GM10248 (cell line): ENCODE data around the gene SORBS2.

Source experiments
- CTCF ChIA-PET: fragments of 300-600 bp; sonication (Branson Sonifier 250); formaldehyde crosslinking; extraction: SDS; loops from one replicate; lab custom pipeline; 2021; ENCODE audit warnings: antibody characterized with exemption; lab: Yijun Ruan, JAX
- POLR2A ChIA-PET: fragments of 350-650 bp; sonication (Branson Sonifier 250); formaldehyde crosslinking; extraction: SDS; loops from one replicate; lab custom pipeline; 2020; ENCODE audit warnings: antibody characterized with exemption; lab: Yijun Ruan, JAX
- DNase-seq: peaks from one replicate; pipeline ENCODE4 v3.0.0; 2012; ENCODE audit errors: extremely low spot score
- TF ChIP-seq, protein P1 (sequence below): IDR thresholded peaks from 2 replicates; pipeline ENCODE4 v1.5.1; 2012; ENCODE audit warnings: mild to moderate bottlenecking, low read depth; ENCODE audit errors: extremely low read depth, missing control alignments, control extremely low read depth

SORBS2 gene

GRCh38 chr4:185567381-185568376, 244.3 kb downstream of the SORBS2 start:
- ChIA-PET CTCF (interaction anchor here (1.1 kb wide), 1 partner anchor 10 kb away, joined by 3 read pairs; no protein-coding TSS in a partner anchor), POLR2A (no interaction called here)
- TF ChIP-seq, protein P1, sequence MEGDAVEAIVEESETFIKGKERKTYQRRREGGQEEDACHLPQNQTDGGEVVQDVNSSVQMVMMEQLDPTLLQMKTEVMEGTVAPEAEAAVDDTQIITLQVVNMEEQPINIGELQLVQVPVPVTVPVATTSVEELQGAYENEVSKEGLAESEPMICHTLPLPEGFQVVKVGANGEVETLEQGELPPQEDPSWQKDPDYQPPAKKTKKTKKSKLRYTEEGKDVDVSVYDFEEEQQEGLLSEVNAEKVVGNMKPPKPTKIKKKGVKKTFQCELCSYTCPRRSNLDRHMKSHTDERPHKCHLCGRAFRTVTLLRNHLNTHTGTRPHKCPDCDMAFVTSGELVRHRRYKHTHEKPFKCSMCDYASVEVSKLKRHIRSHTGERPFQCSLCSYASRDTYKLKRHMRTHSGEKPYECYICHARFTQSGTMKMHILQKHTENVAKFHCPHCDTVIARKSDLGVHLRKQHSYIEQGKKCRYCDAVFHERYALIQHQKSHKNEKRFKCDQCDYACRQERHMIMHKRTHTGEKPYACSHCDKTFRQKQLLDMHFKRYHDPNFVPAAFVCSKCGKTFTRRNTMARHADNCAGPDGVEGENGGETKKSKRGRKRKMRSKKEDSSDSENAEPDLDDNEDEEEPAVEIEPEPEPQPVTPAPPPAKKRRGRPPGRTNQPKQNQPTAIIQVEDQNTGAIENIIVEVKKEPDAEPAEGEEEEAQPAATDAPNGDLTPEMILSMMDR, result no peak
- DNase-seq, result no peak

GRCh38 chr4:185566972-185567371, 245.0 kb downstream of the SORBS2 start:
- CTCF ChIA-PET, result interaction anchor here (0.9 to 1.1 kb wide), 3 partner anchors 9 to 30 kb away, joined by 3 read pairs; no protein-coding TSS in a partner anchor
- no peak for DNase-seq
- TF ChIP-seq, protein P1, result no peak
- POLR2A ChIA-PET, result no interaction called here

GRCh38 chr4:185566425-185566824, 245.6 kb downstream of the SORBS2 start:
- DNase-seq, result no peak
- POLR2A ChIA-PET, result no interaction called here
- CTCF ChIA-PET, result interaction anchor here (0.9 to 1.1 kb wide), 2 partner anchors 19 to 31 kb away, joined by 3 read pairs; no protein-coding TSS in a partner anchor
- TF ChIP-seq, protein P1, result no peak

- POLR2A ChIA-PET, result no interaction called here
- CTCF ChIA-PET, result interaction anchor here (1.1 kb wide), 1 partner anchor 32 kb away, joined by 3 read pairs; no protein-coding TSS in a partner anchor
- TF ChIP-seq, protein P1, result no peak
- no peak for DNase-seq
Observed at GRCh38 chr4:185565696-185566095, 246.3 kb downstream of the SORBS2 start.

DNA sequence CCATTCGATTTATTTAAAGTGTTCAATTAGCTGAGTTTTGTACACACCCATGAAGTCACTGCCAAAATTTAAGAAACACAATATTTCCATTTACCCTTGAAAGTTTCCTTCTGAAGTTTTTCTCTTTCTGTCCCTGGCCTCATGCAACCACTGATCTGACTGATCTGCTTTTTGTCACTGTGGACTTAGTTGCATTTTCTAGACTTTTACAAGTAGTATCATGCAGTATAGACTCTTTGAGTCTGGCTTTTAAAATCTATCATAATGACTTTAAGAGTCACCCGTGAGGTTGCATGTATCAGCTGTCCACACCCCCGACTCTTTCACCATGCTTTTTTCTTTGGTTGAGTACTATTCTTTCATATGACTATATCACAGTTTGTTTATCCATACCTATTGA, 247.6 kb downstream of the SORBS2 start:
- POLR2A ChIA-PET, result no interaction called here
- TF ChIP-seq, protein P1, result no peak
- CTCF ChIA-PET, result no interaction called here
- no peak for DNase-seq

- ChIA-PET POLR2A (no interaction called here), CTCF (interaction anchor here (0.7 kb wide), 1 partner anchor 9 kb away, joined by 3 read pairs; no protein-coding TSS in a partner anchor)
- TF ChIP-seq, protein P1, result no peak
- no peak for DNase-seq
Observed at GRCh38 chr4:185562531-185562930, 249.5 kb downstream of the SORBS2 start.
